Stimulated activated CD4-positive, alpha-beta T cell treated with anti-CD3 and anti-CD28 coated beads, Interleukin-2, amount 100 ng/mL, for 4 hours (primary cell): Measurements from ENCODE around the gene HCFC1.
"Not testable (repeated sequence)": the region's sequence is repeated elsewhere in the genome, so short reads cannot be mapped to it uniquely, and the experiment has no call there.

Experiments used
- DNase-seq: peaks from one replicate; pipeline ENCODE4 v3.0.0-alpha.2; 2020; ENCODE audit warnings: low read depth

HCFC1 gene

GRCh38 chrX:154008521-154008920 is 36.9 kb upstream of the HCFC1 start:
- DNase-seq = no peak

- DNase-seq = no peak
These were observed 35.3 kb upstream of the HCFC1 start for GRCh38 chrX:154006947-154007346.

DNA sequence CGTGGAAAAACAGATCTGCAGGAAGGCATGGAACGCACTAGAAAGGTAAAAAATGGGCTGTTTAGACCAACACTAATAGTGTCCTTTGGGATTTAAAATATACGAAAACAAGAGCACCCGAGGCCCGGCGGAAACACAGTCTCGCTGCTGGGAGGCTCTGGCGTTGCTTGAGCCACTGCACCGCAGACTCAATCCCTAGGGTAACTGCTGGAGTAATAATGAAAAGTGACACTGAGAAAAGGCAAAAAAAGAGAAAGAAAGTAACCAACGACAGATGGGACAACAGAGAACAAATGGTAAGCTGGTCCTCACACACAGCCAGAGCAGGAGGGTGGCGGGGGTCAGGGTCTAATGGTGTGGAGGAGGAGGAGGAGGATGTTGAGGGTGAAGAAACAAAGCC is 32.7 kb upstream of the HCFC1 start:
- DNase-seq = no peak

DNA sequence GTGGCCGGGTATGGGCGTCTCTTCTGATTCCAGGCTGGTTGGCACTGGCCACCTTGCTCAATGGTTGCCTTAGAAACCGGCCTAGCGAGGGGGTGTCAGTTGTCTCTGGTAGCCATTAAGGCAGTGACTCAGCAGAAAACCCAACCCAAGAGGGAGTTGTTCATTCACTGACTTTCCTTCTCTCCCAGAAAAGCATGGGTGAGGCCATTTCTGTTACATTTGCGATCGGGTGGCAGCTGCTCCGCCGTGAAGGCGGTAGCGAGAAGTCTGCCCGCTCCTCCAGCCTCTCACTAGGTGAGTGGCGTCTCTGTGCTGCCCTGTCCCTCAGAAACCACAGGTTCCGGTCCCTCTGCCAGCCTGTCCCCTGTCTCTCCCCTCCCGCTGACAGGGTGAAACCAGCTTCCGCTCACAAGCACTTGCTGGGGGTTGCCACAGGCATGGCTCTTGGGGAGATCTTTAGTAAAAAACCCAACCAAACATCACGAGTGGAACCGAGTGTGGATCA is 30.6 kb upstream of the HCFC1 start:
- no peak for DNase-seq

- no peak for DNase-seq
These were observed 28.4 kb upstream of the HCFC1 start for GRCh38 chrX:154000051-154000450.

- DNase-seq = no peak
These were observed 27.9 kb upstream of the HCFC1 start for GRCh38 chrX:153999359-154000037.

DNA sequence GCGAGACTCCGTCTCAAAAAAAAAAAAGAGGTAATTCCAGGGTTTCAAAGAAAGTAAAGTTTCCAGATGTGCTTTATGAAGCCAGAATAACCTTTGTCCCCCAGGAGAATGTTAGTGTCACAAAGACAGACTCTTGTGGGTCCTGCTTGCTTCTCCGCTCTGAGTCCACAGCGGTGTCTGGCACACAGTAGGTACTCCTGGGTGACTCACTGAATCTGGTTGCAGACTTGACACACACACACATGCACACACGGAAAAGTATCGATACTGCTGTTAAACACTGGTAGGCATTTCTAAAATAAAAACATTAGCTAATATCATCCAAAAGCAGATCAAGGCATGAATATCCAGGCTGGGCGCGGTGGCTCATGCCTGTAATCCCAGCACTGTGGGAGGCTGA is 23.9 kb upstream of the HCFC1 start:
- no peak for DNase-seq

DNA sequence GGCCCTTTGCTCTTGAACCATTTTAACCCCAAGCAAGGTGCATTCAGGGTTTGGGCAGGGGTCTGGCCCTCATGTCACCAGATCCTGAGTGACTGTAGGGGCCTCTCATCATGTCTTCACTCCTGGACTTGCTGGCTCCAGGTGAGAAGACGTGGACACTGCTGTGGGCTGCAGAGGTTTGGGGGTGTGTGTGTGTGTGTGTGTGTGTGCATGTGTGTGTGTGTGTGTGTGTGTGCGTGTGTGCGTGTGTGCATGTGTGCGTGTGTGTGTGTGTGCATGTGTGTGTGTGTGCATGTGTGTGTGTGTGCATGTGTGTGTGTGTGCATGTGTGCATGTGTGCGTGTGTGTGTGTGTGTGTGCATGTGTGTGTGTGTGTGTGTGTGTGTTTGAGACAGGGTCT is 22.8 kb upstream of the HCFC1 start:
- not testable (repeated sequence) for DNase-seq

DNA sequence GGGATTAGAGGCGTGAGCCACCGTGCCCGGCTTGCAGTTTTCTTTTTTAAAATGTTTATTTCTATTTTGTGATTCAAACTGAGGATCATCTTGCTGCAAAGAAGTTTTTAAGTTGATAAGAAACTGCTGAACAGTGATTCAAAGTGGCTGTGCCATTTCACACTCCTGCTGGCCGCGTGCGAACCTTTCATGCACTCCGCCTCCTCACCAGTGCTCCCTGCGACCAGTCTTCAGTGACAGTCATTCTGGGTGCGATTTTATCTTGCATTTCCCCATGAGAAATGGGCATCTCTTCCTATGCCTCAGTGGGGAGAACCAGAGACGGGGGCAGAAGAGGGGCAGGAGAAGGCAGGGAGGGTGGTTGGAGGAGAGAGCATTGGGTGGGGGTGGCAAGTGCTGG is 22.4 kb upstream of the HCFC1 start:
- no peak for DNase-seq

GRCh38 chrX:153993079-153993478 is 21.5 kb upstream of the HCFC1 start:
- no peak for DNase-seq

GRCh38 chrX:153992180-153992579 is 20.6 kb upstream of the HCFC1 start:
- DNase-seq = no peak

GRCh38 chrX:153991013-153991580 is 19.5 kb upstream of the HCFC1 start:
- no peak for DNase-seq

GRCh38 chrX:153989973-153990655 is 18.5 kb upstream of the HCFC1 start:
- DNase-seq = no peak

DNA sequence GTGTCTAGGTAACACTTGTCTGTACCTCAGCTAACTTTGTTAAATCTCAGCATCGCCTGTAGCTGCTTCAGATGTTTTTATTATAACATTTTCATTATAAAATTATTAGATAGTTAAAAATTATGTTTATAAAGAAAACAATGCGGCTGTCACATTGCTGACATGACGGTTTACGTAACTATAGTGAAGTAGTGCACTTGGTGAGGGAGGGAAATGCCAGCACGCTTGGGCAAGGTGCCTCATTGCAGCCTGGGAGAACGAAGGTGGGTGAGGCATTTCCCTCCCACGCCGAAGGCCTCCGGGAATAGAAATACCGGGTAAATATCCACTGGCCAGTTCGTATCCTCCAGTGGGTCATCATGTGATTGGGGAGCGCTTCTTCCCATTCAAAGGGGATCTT is 16.9 kb upstream of the HCFC1 start:
- no peak for DNase-seq

GRCh38 chrX:153984351-153985178 is 12.9 kb upstream of the HCFC1 start:
- no peak for DNase-seq

DNA sequence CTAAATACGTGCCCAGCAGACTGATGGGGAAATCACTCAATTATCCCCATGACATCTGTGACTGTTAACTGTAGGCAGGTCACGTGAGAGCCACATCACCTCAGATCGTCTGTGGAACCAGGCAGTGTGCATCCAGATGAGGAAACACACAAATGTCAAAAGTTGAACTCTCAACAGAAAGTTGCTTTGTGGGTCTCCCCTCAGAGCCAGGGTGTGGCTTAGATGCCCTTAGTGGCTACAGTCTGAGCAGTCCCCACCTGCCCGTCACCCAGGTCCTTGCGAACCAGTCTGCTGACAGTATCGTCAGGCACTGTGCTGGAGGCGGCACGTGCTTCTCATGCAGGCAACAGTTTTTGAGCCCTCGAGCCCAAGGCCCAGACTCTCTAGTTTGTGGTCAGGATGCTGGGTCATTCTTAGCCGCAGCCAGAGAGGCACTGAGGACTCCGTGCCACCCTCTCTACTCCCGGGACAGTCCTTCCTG is 11.7 kb upstream of the HCFC1 start:
- no peak for DNase-seq

DNA sequence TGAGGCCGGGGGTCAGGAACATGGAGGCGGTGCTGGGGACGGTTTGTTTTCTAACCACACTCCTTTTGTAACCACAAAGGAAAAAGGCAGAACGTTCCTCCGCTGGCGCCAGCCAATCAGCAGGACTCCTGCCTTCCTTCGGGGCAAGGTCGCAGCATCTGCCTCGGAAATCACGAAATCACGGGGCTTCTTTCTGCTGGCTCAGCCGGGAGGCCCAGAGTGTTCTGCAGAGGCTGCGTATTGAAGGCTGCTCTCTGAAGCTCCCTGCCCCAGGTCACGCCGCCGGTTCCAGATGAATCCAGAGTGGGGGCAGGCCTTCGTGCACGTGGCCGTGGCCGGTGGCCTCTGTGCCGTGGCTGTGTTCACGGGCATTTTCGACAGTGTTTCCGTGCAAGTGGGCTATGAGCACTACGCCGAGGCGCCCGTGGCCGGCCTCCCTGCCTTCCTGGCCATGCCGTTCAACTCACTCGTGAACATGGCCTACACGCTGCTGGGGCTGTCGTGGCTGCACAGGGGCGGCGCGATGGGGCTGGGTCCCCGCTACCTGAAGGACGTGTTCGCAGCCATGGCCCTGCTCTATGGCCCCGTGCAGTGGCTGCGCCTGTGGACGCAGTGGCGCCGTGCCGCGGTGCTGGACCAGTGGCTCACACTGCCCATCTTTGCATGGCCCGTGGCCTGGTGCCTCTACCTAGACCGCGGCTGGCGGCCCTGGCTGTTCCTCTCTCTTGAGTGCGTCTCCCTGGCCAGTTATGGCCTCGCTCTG is 10.3 kb upstream of the HCFC1 start:
- peak; percentile 40 for DNase-seq

DNA sequence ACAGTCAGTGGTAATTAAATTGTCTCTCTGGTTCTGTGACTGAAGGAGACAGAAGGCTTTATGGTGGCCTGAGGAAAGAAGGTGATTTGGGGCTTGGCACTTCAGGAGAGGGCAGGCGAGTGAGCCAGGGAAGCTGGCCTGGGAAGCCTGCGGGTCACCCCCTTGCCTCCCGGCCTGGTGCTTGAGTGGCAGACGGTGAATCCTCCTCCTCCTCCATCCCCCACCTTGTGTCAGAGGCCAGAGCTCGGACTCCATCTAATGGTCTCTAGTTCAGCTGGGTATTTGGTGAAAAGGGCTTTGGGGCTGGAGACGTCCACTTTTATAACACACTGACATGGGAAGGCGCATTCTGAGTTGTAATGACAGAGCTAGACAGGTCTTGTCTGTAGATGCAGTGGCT is 9.6 kb upstream of the HCFC1 start:
- DNase-seq = no peak

- not testable (repeated sequence) for DNase-seq
These were observed 8.8 kb upstream of the HCFC1 start for GRCh38 chrX:153980394-153980793.

DNA sequence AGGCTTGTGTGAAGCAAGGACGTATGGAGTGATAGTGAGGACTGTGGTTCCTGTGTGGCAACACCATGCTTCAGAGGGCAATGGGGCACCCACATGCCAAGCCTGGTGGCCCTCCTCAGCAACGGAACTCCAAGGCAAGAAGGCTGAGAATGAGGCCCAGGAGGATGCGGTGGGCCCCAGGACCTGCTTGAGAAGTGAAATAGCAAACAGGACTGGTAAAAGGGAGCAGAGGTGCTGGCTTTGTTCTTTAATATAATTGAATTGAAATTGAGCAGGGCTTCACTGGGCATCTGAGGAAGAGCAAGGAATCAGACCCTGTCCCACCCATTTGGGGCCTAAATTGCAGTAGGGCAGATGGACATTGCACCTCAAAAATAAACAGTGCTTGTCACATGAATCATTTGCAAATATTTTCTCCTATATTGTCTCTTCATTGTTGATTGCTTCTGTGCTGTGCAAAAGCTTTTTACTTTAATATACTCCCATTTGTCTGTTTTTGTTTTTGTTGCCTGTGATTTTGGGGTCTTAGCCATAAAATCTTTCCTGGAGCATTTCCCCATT is 3.2 kb upstream of the HCFC1 start:
- DNase-seq = no peak

DNA sequence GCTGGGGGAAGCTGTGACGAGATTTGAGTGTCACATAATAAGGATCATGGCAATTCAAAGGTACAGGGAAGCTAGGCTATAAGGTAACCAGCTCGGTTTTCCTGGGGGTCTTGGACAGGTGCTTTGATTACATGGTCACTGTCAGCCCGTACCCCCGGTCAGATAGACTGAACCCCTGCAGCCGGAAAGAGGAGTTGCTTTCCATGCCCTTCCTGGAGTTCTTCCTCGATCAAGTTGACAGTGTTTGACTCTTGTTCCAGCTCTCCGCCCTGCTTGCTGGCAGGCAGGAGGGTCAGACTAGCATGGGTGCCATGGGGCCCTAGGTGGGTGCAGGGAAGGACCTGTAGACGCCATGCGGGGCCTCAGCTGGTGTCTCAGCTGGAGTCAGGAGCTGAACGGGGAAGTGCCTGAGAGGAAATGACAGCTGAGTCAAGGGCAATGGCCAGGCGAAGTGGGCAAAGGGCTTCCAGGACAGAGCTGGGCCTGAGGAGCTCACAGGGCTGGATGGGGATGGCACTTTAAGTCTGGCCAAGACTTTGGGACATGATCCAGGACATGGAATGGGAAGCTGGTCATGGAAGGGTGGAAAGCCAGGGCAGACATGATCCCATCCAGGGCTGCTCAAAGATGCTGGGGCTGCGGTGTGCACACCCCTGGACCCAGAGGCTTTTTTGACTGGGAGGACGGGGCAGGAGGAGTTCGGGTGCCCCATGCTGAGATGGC is 2.5 kb upstream of the HCFC1 start:
- no peak for DNase-seq
